Stomach (tissue), 4 donors: ENCODE results near the gene GAREM2.

Source experiments
- CTCF ChIP-seq, 7 experiments: fragments of 450-650 bp in 4 of 7; fragments of 200-600 bp in 3 of 7; sonication (generic) in 3 of 7; IDR thresholded peaks; one replicate each; pipeline ENCODE4 v1.5.1; 2016 to 2019; ENCODE audit warnings: antibody characterized with exemption in 7 of 7, control low read depth in 2 of 7, mild to moderate bottlenecking in 1 of 7
- EP300 ChIP-seq: sonication (generic); formaldehyde crosslinking; IDR thresholded peaks from one replicate; pipeline ENCODE4 v1.6.1; 2017; ENCODE audit warnings: antibody characterized with exemption
- POLR2A ChIP-seq, 4 donors: fragments of 450-650 bp; IDR thresholded peaks; one replicate each; pipeline ENCODE4 v1.6.1; 2016; ENCODE audit warnings: antibody characterized with exemption in 4 of 4, control low read depth in 2 of 4, mild to moderate bottlenecking in 1 of 4, moderate library complexity in 1 of 4
- POLR2AphosphoS5 ChIP-seq, 3 donors: sonication (generic); formaldehyde crosslinking; IDR thresholded peaks; one replicate each; pipeline ENCODE4 v1.6.1; 2016; ENCODE audit warnings: antibody characterized with exemption in 3 of 3

GRCh38 chr2:26189123-26189522 lies 16.2 kb downstream of the GAREM2 start:
- TF ChIP-seq CTCF (IDR thresholded peaks at IDR 0.05) (no peak), POLR2A (IDR thresholded peaks at IDR 0.05) (no peak), POLR2AphosphoS5 (IDR thresholded peaks at IDR 0.05) (no peak), EP300 (no peak)
